GM12801 (cell line): ENCODE measurements around the gene CPSF4.

ENCODE experiments used
- TF ChIP-seq, protein P1 (sequence below): IDR thresholded peaks from one replicate; pipeline ENCODE4 v1.5.1; 2011; ENCODE audit warnings: control low read depth; ENCODE audit not compliant: insufficient read length; ENCODE audit errors: extremely low read depth

Gene CPSF4

DNA sequence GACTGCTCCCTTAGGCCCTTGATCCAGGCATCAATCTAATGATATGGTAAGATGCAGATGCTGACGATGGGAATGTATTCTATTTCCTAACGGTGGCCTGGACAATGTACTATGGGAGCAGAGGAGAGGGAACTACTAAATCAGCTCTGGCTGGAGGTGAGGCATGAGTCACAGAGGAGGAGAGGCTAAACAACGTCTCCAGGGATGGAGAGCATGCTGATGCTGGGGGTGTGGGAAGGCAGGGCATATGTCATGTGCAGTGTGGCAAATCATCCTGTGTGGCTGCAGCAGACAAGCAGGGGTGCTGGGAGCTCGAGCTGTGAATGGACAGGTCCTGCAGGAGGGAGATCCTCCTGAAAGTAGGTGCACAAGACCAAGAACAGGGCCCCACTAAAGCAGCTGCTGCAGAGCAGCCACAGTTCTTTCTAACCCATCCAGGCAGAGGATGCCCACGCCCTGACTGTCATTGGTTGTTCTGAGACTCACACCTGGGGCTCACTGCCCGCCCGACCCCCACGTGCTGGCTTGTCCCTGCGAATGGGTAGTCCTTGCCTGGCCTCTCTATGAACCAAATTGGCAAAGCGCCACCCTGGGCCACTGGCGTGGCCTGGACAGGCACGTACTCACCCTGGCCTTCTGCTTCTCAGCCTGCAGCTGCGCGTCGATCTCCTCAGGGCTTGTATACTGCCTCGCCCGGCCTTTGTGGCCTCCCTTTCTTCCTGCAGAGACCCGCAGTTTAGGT is 34.3 kb upstream of the CPSF4 start:
- TF ChIP-seq, protein P1, sequence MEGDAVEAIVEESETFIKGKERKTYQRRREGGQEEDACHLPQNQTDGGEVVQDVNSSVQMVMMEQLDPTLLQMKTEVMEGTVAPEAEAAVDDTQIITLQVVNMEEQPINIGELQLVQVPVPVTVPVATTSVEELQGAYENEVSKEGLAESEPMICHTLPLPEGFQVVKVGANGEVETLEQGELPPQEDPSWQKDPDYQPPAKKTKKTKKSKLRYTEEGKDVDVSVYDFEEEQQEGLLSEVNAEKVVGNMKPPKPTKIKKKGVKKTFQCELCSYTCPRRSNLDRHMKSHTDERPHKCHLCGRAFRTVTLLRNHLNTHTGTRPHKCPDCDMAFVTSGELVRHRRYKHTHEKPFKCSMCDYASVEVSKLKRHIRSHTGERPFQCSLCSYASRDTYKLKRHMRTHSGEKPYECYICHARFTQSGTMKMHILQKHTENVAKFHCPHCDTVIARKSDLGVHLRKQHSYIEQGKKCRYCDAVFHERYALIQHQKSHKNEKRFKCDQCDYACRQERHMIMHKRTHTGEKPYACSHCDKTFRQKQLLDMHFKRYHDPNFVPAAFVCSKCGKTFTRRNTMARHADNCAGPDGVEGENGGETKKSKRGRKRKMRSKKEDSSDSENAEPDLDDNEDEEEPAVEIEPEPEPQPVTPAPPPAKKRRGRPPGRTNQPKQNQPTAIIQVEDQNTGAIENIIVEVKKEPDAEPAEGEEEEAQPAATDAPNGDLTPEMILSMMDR = no peak

DNA sequence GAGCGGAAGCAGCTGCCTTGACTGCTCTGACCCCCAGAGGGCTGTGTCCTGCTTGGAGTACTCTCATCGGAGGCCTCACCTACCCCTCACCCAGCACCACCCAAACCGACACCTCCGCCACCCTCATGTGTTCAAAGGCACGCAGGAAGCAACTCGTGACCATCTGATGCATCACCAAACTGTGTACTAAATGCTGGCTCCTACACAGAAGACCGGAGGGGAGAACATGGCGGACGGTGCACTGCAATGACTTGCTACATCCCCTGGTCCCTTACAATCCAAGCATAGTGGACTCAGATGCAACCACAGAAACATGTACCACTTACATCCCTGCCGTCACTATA is 33.8 kb upstream of the CPSF4 start:
- TF ChIP-seq, protein P1 = no peak

DNA sequence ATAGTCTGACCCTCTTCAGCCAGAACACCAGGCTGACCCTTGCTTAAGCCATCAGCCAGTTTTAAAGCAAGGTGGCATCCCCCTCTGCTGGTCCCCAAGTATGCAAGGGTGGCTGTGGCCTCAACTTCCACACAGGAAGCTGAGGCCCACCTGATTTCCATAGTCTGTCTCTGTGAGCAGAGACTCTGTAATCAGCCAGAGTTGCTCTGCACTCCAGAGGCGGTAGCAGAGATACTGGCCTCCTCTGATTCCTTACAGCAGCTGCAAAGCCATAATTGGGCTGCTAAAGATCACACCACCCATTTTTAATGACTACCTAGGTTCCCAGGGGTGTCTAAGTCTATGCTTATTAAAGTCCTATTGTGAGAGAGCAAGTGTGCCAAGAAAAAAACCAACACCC is 32.2 kb upstream of the CPSF4 start:
- TF ChIP-seq, protein P1 = no peak

DNA sequence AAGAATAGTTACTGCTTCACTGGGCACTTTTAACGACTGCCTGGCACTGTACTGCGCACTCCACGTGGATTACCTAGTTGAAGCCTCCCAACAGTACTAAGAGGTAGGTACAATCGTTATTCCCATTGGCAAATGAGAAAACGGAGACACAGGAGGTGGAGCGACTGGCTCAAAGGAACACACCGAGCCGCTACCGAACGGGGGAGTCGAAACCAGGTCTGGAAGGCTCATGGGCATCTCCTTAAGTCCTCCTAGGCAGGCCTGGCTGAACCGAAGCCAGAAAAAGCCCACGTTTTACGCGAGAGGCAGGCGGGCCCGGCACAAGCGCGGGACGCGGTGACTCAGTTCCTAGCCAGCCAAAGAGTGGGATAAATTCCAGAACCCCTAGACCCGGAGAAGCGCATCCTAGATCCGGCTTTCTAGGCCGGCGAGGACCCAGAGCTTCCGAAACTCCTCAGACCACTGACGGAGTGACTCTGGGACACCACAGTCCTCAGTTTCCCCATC is 30.8 kb upstream of the CPSF4 start:
- TF ChIP-seq, protein P1 = no peak

DNA sequence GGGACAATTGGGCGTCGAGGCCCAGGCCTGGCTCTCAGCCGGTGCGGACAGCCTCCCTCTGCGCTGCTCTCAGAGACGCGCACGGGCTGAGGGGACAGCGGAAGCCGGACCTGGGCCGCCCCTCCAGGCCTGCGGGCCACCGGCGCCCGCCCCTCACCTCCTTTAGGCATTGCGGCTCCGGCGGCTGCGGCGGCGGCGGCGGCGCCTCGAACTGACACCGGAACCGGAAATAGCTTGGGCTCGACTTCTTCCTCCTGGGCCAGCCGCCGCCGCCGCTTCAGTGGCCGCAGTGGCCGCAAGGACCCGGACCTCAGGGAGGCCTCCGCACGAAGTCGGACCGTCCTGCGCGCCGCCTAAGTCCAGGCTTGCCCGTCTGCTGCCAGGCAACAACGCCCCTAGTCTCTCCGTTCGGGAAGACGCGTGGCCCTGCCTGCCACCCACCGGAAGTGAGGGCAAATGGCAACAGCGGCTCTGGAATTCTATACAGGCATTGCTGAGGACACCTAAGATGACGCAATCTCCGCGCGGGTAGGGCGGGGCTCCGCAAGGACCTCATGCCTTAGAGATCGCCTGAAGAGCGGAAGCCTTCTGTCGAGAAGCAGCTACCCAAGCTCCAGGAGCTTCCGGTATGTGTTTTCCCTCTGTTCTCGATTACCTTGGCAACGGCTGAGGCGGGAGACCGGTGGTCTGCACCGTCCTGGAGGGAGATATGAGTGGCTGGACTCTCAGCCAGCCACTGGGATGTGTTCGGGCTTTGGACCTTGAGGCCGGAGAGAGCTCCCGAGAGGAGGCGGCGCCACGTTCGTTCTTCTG is 30.2 kb upstream of the CPSF4 start, which contains the start of the genes BUD31 and PDAP1:
TSS of gene BUD31 (plus strand) at position 591 of the 813 bp plus-strand sequence. CDS start 2,124 bp downstream, outside the sequence.
TSS of gene PDAP1 (minus strand) at position 219 of the 813 bp plus-strand sequence. CDS start at position 170, 49 bp downstream.
- TF ChIP-seq, protein P1 = no peak

DNA sequence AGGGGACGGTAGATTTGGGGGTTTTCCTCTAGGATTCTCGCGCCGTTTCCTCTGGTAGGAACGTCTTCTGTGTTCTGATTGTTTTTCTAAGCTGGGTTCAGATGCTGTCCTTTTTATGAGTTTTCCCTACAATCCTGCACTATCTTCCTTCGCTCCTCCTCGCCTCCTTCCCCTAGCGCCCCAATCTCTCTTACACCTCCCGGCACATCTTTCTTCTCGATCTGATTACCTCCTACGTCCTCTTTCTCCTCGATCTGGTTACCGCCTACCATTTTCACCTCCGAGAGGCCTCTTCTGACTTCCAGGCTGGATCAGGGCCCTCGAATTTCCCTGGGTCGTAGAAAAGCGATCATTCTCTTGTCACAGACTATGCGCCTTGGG is 29.6 kb upstream of the CPSF4 start:
- TF ChIP-seq, protein P1 = no peak

DNA sequence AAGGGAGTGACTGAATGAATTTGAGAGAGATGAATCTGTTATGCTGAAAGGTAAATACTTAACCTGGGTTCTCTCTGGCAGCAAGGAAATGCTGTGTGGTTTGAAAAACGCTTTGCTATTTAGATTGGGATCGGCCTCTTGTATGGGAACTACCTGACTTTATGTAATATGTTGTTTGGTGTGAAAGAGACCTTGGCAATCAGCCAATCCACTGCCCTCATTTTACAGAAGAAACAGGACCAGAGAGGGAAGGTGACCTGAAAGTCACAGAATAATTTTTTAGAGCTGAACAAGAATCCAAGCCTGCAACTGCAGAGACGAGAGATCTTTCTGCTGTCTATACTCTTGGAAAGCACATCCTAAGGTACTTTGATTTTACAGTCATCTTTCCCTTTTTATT is 28.9 kb upstream of the CPSF4 start:
- TF ChIP-seq, protein P1 = no peak
